GM19467 (cell line): Measurements from ENCODE around the gene NTRK3.

Experiments
- ATAC-seq: cut with Tn5 transposase; IDR thresholded peaks from one replicate; pipeline ENCODE4 v1.9.1; 2021; ENCODE audit warnings: mild to moderate bottlenecking, moderate library complexity; ENCODE audit not compliant: unreplicated experiment

The NTRK3 gene

GRCh38 chr15:88232771-88233201, 23.8 kb downstream of the NTRK3 start:
- no peak for ATAC-seq

GRCh38 chr15:88231909-88232644, 24.5 kb downstream of the NTRK3 start:
- ATAC-seq, result no peak

GRCh38 chr15:88230823-88231222, 25.7 kb downstream of the NTRK3 start:
- no peak for ATAC-seq

GRCh38 chr15:88225461-88225860, 31.1 kb downstream of the NTRK3 start:
- no peak for ATAC-seq

GRCh38 chr15:88223084-88223483, 33.5 kb downstream of the NTRK3 start:
- ATAC-seq, result no peak

GRCh38 chr15:88221836-88222235, 34.7 kb downstream of the NTRK3 start:
- ATAC-seq, result no peak

- ATAC-seq, result no peak
These were observed 35.9 kb downstream of the NTRK3 start for GRCh38 chr15:88220443-88221335.

- no peak for ATAC-seq
These were observed 36.9 kb downstream of the NTRK3 start for GRCh38 chr15:88219623-88220022.

GRCh38 chr15:88218557-88219221, 37.9 kb downstream of the NTRK3 start:
- ATAC-seq, result no peak

GRCh38 chr15:88215066-88215648, 41.4 kb downstream of the NTRK3 start:
- no peak for ATAC-seq

- no peak for ATAC-seq
These were observed 47.4 kb downstream of the NTRK3 start for GRCh38 chr15:88209111-88209510.

GRCh38 chr15:88208396-88208795, 48.1 kb downstream of the NTRK3 start:
- ATAC-seq, result no peak

GRCh38 chr15:88207565-88207964, 49.0 kb downstream of the NTRK3 start:
- ATAC-seq, result no peak

- no peak for ATAC-seq
These were observed 52.0 kb downstream of the NTRK3 start for GRCh38 chr15:88204584-88204983.

- no peak for ATAC-seq
These were observed 54.3 kb downstream of the NTRK3 start for GRCh38 chr15:88202231-88202630.

- ATAC-seq, result no peak
These were observed 55.3 kb downstream of the NTRK3 start for GRCh38 chr15:88201207-88201606.

- ATAC-seq, result no peak
These were observed 59.6 kb downstream of the NTRK3 start for GRCh38 chr15:88196961-88197360.

GRCh38 chr15:88194162-88194561, 62.4 kb downstream of the NTRK3 start:
- ATAC-seq, result no peak

GRCh38 chr15:88193415-88193814, 63.1 kb downstream of the NTRK3 start:
- no peak for ATAC-seq

GRCh38 chr15:88191812-88192165, 64.8 kb downstream of the NTRK3 start:
- no peak for ATAC-seq

- no peak for ATAC-seq
These were observed 66.3 kb downstream of the NTRK3 start for GRCh38 chr15:88190232-88190631.
